GM20431 (cell line): ENCODE measurements around the gene PSMD13.
"Not testable (repeated sequence)": the region's sequence is repeated elsewhere in the genome, so short reads cannot be mapped to it uniquely, and the experiment has no call there.

ENCODE experiments used
- in situ Hi-C: fragments of 300-500 bp; cut with MseI, MboI; formaldehyde crosslinking; loops from one replicate; pipeline ENCODE4 v1.15.0; 2020; ENCODE audit warnings: low sequenced_read_pairs; ENCODE audit not compliant: unreplicated experiment

Gene PSMD13

GRCh38 chr11:236774-237767 is at the start of gene PSMD13:
TSS of gene PSMD13 (plus strand) at chr11:236976. CDS start at chr11:237050, 74 bp downstream.
- in situ Hi-C loops = no loop called here

- in situ Hi-C loops = not testable (repeated sequence)
Measured at GRCh38 chr11:189200-189783, 47.5 kb upstream of the PSMD13 start.

GRCh38 chr11:189843-190311 is 46.9 kb upstream of the PSMD13 start:
- in situ Hi-C loops = not testable (repeated sequence)

- in situ Hi-C loops = not testable (repeated sequence)
Measured at GRCh38 chr11:190546-190945, 46.2 kb upstream of the PSMD13 start.

- in situ Hi-C loops = not testable (repeated sequence)
Measured at GRCh38 chr11:191490-192478, 45.0 kb upstream of the PSMD13 start.

GRCh38 chr11:192674-193128 is 44.1 kb upstream of the PSMD13 start, which contains the start of gene SCGB1C1:
TSS of gene SCGB1C1 (plus strand) at chr11:193078. CDS start at chr11:193100, 22 bp downstream.
- in situ Hi-C loops = not testable (repeated sequence)

GRCh38 chr11:193481-193880 is 43.3 kb upstream of the PSMD13 start:
- in situ Hi-C loops = not testable (repeated sequence)

- in situ Hi-C loops = no loop called here
Measured at GRCh38 chr11:196786-197731, 39.7 kb upstream of the PSMD13 start.

- in situ Hi-C loops = no loop called here
Measured at GRCh38 chr11:197741-198235, 39.0 kb upstream of the PSMD13 start.

- in situ Hi-C loops = no loop called here
Measured at GRCh38 chr11:198236-198806, 38.5 kb upstream of the PSMD13 start.

GRCh38 chr11:199004-199581 is 37.7 kb upstream of the PSMD13 start:
- in situ Hi-C loops = no loop called here

- in situ Hi-C loops = no loop called here
Measured at GRCh38 chr11:199782-200181, 37.0 kb upstream of the PSMD13 start.

GRCh38 chr11:200224-201003 is 36.4 kb upstream of the PSMD13 start:
- in situ Hi-C loops = no loop called here

- in situ Hi-C loops = no loop called here
Measured at GRCh38 chr11:201966-202365, 34.8 kb upstream of the PSMD13 start.

- in situ Hi-C loops = no loop called here
Measured at GRCh38 chr11:202490-202889, 34.3 kb upstream of the PSMD13 start.

- in situ Hi-C loops = no loop called here
Measured at GRCh38 chr11:203056-203944, 33.5 kb upstream of the PSMD13 start.
